OCI-LY1 (cell line): ENCODE data around the gene COL19A1.

Source experiments
- EZH2 ChIP-seq: fragments of 200-600 bp; sonication (generic), shearing (Covaris generic); IDR thresholded peaks from 2 replicates; pipeline ENCODE4 v1.8.0; 2017; ENCODE audit warnings: borderline replicate concordance, mixed run types, mild to moderate bottlenecking, antibody characterized with exemption, low read length, moderate library complexity, mixed read lengths
- TF ChIP-seq, protein P1 (sequence below): fragments of 200-600 bp; sonication (generic), shearing (Covaris generic); IDR thresholded peaks from 2 replicates; pipeline ENCODE4 v1.5.1; 2017; ENCODE audit warnings: mild to moderate bottlenecking, antibody characterized with exemption, low read length, moderate library complexity, mixed read lengths

DNA sequence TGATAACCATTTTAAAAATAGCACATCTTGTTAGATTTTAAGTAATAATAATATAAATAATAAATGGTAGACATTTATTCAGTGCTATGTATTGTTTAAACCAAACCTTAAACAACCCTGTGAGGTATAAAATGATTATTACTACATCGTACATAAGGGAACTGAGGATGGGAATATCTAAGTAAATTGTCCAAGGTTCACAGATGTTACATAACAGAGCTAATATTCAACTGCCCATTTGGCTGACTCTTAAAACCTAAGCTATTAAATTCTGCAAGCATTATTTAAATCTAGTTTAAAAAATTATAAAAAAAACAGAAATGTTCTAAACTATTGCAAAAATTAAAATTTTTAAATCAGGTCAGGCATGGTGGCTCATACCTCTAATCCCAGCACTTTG is 175.1 kb downstream of the COL19A1 start:
- TF ChIP-seq, protein P1, sequence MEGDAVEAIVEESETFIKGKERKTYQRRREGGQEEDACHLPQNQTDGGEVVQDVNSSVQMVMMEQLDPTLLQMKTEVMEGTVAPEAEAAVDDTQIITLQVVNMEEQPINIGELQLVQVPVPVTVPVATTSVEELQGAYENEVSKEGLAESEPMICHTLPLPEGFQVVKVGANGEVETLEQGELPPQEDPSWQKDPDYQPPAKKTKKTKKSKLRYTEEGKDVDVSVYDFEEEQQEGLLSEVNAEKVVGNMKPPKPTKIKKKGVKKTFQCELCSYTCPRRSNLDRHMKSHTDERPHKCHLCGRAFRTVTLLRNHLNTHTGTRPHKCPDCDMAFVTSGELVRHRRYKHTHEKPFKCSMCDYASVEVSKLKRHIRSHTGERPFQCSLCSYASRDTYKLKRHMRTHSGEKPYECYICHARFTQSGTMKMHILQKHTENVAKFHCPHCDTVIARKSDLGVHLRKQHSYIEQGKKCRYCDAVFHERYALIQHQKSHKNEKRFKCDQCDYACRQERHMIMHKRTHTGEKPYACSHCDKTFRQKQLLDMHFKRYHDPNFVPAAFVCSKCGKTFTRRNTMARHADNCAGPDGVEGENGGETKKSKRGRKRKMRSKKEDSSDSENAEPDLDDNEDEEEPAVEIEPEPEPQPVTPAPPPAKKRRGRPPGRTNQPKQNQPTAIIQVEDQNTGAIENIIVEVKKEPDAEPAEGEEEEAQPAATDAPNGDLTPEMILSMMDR: no peak
- no peak for TF ChIP-seq EZH2
